Endodermal cell (in vitro differentiated cells): ENCODE results near the gene DEFB123. TPM values are rescaled to one million over a fixed set of nuclear protein-coding genes. Genes with fewer than 3 reads are reported as not detected.

Experiments used
- DNase-seq: peaks from one replicate; pipeline ENCODE4 v3.0.0-alpha.2; 2017
- H3K27ac ChIP-seq: 2 replicates; pipeline ENCODE4 v1.5.1; 2013; ENCODE audit warnings: mild to moderate bottlenecking, low read depth, low read length, moderate library complexity
- H3K27me3 ChIP-seq: 2 replicates; pipeline ENCODE4 v1.6.1; 2013; ENCODE audit warnings: mild to moderate bottlenecking, low read length, moderate library complexity; ENCODE audit not compliant: insufficient read depth, control insufficient read depth, poor library complexity, severe bottlenecking
- H3K36me3 ChIP-seq: 2 replicates; pipeline ENCODE4 v1.7.0; 2013; ENCODE audit warnings: mild to moderate bottlenecking, low read length, moderate library complexity; ENCODE audit not compliant: control insufficient read depth, insufficient read depth
- H3K4me1 ChIP-seq: one replicate; pipeline ENCODE4 v1.7.0; 2013; ENCODE audit warnings: low read length; ENCODE audit not compliant: control insufficient read depth, insufficient read depth
- H3K4me3 ChIP-seq: 2 replicates; pipeline ENCODE4 v1.5.1; 2013; ENCODE audit warnings: mild to moderate bottlenecking, low read length, moderate library complexity
- H3K9ac ChIP-seq: 2 replicates; pipeline ENCODE4 v1.6.1; 2013; ENCODE audit warnings: mild to moderate bottlenecking, low read length, moderate library complexity; ENCODE audit not compliant: poor library complexity, severe bottlenecking; ENCODE audit errors: extremely low read depth
- H3K9me3 ChIP-seq: 2 replicates; pipeline ENCODE4 v1.6.1; 2013; ENCODE audit warnings: mild to moderate bottlenecking, low read length, moderate library complexity; ENCODE audit not compliant: control insufficient read depth
- H3K27ac Mint-ChIP-seq: 2 replicates; pipeline ENCODE4 v1.8.0; 2020; ENCODE audit warnings: mixed read lengths
- H3K27me3 Mint-ChIP-seq: 2 replicates; pipeline ENCODE4 v1.8.0; 2021; ENCODE audit warnings: mild to moderate bottlenecking, mixed read lengths; ENCODE audit not compliant: insufficient read depth
- H3K36me3 Mint-ChIP-seq: 2 replicates; pipeline ENCODE4 v1.8.0; 2020; ENCODE audit warnings: low read depth, mixed read lengths
- H3K4me1 Mint-ChIP-seq: 2 replicates; pipeline ENCODE4 v1.8.0; 2020; ENCODE audit warnings: mixed read lengths
- H3K4me3 Mint-ChIP-seq: 2 replicates; pipeline ENCODE4 v1.8.0; 2020; ENCODE audit warnings: mild to moderate bottlenecking, moderate library complexity, mixed read lengths
- H3K9me3 Mint-ChIP-seq: 2 replicates; pipeline ENCODE4 v1.8.0; 2020; ENCODE audit warnings: mild to moderate bottlenecking, mixed read lengths
- WGBS, 2 experiments: methylation state at CpG; one replicate each; pipeline versions ENCODE4 v1.1.5 to v1.1.7; 2013; ENCODE audit warnings: missing lambda C conversion rate in 2 of 2, mixed read lengths in 1 of 2; ENCODE audit not compliant: insufficient coverage in 1 of 2, insufficient read length in 1 of 2; 5-methylcytosine and 5-hydroxymethylcytosine counted together
- long read RNA-seq, 4 experiments: library from polyadenylated mRNA in 2 of 4; library from RNA in 1 of 4; library from capped mRNA in 1 of 4; stranded (forward) in 3 of 4; unstranded in 1 of 4; transcript quantifications; one replicate each; pipeline ENCODE4 v2.0.0, GENCODE V29; 2020 to 2021; ENCODE audit warnings: inconsistent platforms in 1 of 4
- polyA plus RNA-seq, 2 experiments: library from polyadenylated mRNA; stranded (reverse); fragments of 50-300 nt; gene quantifications; one replicate each; pipeline ENCODE4 v1.2.3, GENCODE V29; 2013
- total RNA-seq, 2 donors: library from RNA; stranded (reverse); fragmentation: NEBNext Ultra II Directional in 1 of 2; extraction: Animal tissue kit (Norgen Biotek cat#: 25700) in 1 of 2; gene quantifications; 2 replicates in 1 of 2; 3 replicates in 1 of 2; pipeline ENCODE4 v1.2.1, GENCODE V29; 2021
- TF ChIP-seq, protein P1 (sequence below): fragments of 200-600 bp; sonication (generic); conservative IDR thresholded peaks from 2 replicates; pipeline ENCODE4 v1.5.0; 2021; ENCODE audit warnings: antibody characterized with exemption, mild to moderate bottlenecking

The DEFB123 gene, protein sequence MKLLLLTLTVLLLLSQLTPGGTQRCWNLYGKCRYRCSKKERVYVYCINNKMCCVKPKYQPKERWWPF
- not detected for total RNA-seq
- polyA plus RNA-seq (2013, experiment 1 of 2), result not detected
- polyA plus RNA-seq (2013, experiment 2 of 2), result not detected
- long read RNA-seq, experiment 1, result 0 reads
- long read RNA-seq, experiment 2, result 0 reads
- long read RNA-seq, experiment 3, result 0 reads
- long read RNA-seq, experiment 4, result 0 reads

DNA sequence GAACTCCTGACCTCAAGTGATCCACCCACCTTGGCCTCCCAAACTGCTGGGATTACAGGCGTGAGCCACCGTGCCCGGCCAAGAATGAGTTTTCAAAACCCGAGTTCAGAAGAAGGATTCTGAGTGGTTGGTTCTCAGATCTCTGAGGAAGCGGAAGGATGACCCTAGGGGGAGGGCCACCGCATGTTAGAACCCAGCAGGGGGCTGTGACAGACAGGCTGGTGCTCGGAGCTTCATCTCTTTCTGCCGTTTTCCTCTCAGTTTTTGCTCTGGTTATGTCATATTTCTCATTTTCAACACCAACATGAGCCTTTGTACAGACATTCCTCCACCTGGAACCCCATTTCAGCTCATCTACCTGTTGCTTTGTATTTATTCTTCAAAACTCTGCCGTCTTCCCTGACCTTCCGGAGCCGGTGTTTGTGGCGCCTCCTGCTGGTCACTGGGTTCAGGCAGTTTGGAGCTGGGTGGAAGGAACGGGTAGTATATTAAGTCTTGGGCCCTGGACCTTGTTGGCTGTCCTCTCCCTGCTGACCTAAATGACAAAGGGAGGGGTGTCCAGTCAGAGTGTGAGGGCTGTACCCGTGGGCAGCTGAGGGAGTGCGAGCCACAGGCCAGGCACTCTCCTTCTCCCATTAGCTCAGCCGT is at the start of gene DEFB123:
Gene DEFB123, plus strand, starts transcription at position 621 of the 648 bp plus-strand sequence. CDS start 67 bp downstream, outside the sequence.
- 84 to 85% methylated on average over 8 to 16 of the region's 16 CpGs for WGBS, 2 experiments
- H3K36me3 Mint-ChIP-seq, result no peaks in the 10 kb centered on the region
- Histone ChIP-seq H3K4me3 (no peak within 1 kb of the TSS), H3K27ac (no peak within 1 kb of the TSS), H3K36me3 (no peaks in the 10 kb centered on the region), H3K4me1 (no peaks in the 10 kb centered on the region), H3K27me3 (no peaks in the 10 kb centered on the region), H3K9ac (no peak within 1 kb of the TSS), H3K9me3 (peaks cover 57% of the 10 kb centered on the region)
- H3K9me3 Mint-ChIP-seq, result peaks cover 93% of the 10 kb centered on the region
- peak; percentile 52 for DNase-seq
- no peaks in the 10 kb centered on the region for H3K27me3 Mint-ChIP-seq
- no peak within 1 kb of the TSS for H3K4me3 Mint-ChIP-seq
- TF ChIP-seq, protein P1, sequence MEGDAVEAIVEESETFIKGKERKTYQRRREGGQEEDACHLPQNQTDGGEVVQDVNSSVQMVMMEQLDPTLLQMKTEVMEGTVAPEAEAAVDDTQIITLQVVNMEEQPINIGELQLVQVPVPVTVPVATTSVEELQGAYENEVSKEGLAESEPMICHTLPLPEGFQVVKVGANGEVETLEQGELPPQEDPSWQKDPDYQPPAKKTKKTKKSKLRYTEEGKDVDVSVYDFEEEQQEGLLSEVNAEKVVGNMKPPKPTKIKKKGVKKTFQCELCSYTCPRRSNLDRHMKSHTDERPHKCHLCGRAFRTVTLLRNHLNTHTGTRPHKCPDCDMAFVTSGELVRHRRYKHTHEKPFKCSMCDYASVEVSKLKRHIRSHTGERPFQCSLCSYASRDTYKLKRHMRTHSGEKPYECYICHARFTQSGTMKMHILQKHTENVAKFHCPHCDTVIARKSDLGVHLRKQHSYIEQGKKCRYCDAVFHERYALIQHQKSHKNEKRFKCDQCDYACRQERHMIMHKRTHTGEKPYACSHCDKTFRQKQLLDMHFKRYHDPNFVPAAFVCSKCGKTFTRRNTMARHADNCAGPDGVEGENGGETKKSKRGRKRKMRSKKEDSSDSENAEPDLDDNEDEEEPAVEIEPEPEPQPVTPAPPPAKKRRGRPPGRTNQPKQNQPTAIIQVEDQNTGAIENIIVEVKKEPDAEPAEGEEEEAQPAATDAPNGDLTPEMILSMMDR, result peak; percentile 33
- no peaks in the 10 kb centered on the region for H3K4me1 Mint-ChIP-seq
- H3K27ac Mint-ChIP-seq, result no peak within 1 kb of the TSS

DNA sequence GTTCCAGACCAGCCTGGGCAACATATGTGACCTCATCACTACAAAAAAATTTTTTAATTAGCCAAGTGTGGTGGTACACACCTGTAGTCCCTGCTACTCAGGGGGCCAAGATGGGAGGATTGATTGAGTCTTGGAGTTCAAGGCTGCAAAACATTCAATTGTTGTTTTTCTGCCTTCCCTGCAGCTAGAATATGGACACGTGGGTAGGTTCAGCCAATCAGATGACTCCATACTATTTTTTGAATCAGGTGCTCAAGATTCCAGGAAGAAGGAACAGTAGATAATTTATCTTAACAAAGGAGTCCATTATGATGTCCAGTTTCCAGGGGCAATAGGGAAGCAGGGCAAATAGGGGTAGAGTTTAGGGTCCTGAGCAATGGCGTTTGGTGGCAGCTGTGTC is 47.6 kb upstream of the DEFB123 start:
- no peaks in the 10 kb centered on the region for H3K4me1 Mint-ChIP-seq
- H3K9me3 Mint-ChIP-seq, result peaks cover 91% of the 10 kb centered on the region
- TF ChIP-seq, protein P1, result no peak
- H3K36me3 ChIP-seq, result no peaks in the 10 kb centered on the region
- H3K27ac Mint-ChIP-seq, result no peak overlapping the region
- H3K4me1 ChIP-seq, result no peaks in the 10 kb centered on the region
- no peak overlapping the region for H3K27ac ChIP-seq
- H3K27me3 Mint-ChIP-seq, result no peaks in the 10 kb centered on the region
- H3K4me3 Mint-ChIP-seq, result no peak overlapping the region
- H3K36me3 Mint-ChIP-seq, result peaks cover 4% of the 10 kb centered on the region
- H3K9me3 ChIP-seq, result peaks cover 61% of the 10 kb centered on the region
- 38 to 53% methylated on average over 1 to 2 of the region's 2 CpGs for WGBS, 2 experiments
- H3K4me3 ChIP-seq, result no peak overlapping the region
- no peak overlapping the region for H3K9ac ChIP-seq
- DNase-seq, result no peak
- no peaks in the 10 kb centered on the region for H3K27me3 ChIP-seq

DNA sequence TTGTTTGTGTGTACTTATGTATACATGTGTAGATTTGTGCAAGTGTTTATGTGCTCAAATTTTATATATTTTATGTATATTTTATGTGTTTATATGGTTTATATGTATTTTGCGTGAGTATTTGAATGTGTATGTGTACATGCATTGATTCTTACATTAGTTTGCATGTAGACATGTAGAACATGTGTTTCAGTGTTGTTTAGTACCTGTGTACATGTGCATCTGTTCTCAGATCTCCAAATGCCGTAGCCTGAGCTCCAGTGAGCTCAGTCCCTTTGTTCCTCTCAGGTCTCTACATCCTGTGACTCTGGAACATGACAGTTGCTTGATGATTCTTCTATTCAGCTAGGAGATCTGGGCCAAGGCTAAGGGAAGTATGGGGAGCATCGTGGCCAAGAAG is 45.5 kb upstream of the DEFB123 start:
- Histone ChIP-seq H3K27me3 (no peaks in the 10 kb centered on the region), H3K4me3 (no peak overlapping the region), H3K4me1 (no peaks in the 10 kb centered on the region), H3K36me3 (no peaks in the 10 kb centered on the region), H3K9ac (no peak overlapping the region), H3K27ac (no peak overlapping the region), H3K9me3 (peaks cover 53% of the 10 kb centered on the region)
- Mint-ChIP-seq H3K4me3 (no peak overlapping the region), H3K9me3 (peaks cover 89% of the 10 kb centered on the region), H3K36me3 (peaks cover 6% of the 10 kb centered on the region), H3K4me1 (no peaks in the 10 kb centered on the region), H3K27ac (no peak overlapping the region), H3K27me3 (no peaks in the 10 kb centered on the region)
- 34 to 35% methylated on average over 3 of the region's 3 CpGs for WGBS, 2 experiments
- TF ChIP-seq, protein P1, result no peak
- no peak for DNase-seq
